CD4-positive, alpha-beta T cell treated with Interleukin-2 at 100 ng/mL for 4 hours (primary cell): ENCODE measurements around the gene LRTM2.
A peak's percentile ranks its signal among the peaks of the same experiment; 100 is the strongest.
"Not testable (repeated sequence)": the region's sequence is repeated elsewhere in the genome, so short reads cannot be mapped to it uniquely, and the experiment has no call there.

Source experiments
- DNase-seq: peaks from one replicate; pipeline ENCODE4 v3.0.0-alpha.2; 2020; ENCODE audit warnings: low spot score

Gene LRTM2

DNA sequence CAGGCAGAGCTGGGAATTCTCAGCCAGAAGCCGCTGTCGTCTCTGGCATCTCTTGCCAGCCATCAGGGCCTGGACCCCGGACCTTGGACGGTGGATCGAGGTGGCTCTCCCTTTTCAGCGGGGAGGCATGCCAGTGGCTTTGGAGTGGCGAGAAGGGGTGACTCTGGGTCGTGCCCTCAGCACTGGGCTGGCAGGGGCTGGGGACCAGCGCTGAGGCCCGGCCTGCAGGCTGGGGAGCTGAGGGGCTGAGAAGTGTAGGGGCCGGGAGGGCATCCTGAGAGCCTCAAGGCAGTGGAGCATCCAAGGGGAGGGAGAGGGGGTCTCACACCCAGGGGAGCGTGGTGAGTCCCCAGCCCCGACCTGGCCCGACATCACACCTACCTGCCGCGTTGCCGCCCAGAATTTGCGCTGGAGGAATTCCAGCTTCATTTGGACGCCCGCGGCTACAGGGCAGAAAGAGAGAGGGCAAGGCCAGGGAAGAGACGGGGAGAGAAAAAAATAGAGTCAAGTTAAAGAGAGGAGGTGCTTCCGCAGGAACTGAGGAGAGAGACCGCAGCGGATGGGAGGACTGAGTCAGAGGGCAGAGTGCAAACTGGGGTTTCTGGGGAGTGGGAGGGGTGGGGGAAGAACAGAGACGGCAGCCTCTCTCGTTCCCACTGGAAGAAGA, 9.0 kb upstream of the LRTM2 start:
- peak; percentile 40 for DNase-seq

DNA sequence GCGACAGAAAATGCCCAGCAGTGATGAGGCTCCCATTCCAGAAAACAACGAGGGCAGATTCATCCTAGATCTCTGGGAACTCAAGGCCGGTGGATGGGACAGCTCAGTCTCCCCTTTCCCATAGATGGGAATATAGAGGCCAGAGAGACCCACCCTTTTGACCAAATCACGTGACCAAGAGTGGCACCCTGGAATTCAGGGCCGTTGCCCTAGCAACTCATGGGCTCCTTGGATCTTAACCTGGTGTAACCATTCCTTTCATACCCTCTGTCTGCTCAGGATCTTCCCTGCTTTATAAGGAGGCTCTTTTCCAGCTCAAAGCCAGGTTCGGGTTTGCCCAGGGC, 8.4 kb upstream of the LRTM2 start:
- no peak for DNase-seq

GRCh38 chr12:1812650-1813302, 7.6 kb upstream of the LRTM2 start:
- DNase-seq = no peak

DNA sequence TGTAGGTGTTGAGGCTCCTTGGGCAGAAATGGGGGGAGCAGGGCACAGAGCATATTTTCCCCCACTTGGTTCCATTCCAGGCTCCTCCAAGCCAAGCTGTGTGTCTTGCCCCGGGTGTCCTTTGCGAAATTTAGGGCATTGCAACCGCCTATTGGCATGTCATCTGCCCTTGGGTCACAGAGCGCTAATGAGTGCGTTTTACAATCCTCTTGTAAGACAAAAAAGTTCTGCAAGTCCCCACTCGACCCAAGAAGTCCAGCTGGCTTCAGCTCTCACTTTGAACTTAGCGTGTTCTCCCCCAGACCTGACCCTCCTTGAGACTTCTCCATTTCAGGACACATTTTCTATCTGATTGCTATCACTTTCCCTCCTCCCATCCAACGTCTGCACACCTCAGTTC, 6.1 kb upstream of the LRTM2 start:
- no peak for DNase-seq

GRCh38 chr12:1815108-1815507, 5.3 kb upstream of the LRTM2 start:
- DNase-seq = no peak

DNA sequence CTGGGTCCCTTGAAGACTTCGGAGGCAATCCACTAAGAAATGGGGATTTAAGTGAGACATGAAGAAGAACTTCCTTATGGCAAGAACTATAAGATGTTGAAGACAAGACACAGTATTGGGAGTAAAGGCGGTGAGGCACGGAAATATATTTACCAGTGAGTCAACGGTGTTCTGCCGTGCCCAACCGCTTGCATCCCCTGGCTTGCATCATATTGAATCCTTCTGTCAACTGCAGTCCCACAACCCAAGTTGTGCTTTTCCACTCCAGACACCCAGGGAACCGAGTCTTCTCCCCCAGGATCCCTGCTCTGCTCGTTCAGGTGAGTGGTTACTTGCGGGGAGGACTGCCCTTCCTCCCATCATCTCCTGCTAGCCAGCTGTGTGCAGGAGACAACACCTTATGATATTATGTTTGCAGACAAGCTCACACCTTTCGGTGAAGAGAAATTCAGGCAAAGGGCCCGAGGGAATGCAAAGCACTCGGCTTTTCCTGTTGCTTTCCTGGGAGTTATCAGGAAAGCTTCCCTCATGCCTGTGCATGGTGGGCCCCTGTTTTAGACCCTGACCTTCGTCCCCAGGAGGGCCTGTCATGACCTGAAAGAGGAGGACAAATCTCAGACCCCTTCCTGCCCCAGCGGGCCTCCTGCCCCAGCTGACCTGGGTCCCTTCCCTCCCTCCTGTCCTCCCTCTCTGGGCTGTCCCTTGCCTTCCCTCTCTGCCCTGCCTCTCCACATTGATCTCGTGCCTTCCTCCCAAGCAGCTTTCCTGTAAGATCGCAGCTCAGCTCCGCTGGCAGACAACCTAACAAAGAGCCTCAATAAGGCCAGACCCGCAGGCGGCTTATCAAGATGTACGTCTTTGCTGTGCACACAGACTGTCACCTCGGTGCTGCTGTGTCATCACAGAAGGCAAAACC, 4.3 kb upstream of the LRTM2 start:
- no peak for DNase-seq

- no peak for DNase-seq
Measured at GRCh38 chr12:1816730-1817348, 3.5 kb upstream of the LRTM2 start.

DNA sequence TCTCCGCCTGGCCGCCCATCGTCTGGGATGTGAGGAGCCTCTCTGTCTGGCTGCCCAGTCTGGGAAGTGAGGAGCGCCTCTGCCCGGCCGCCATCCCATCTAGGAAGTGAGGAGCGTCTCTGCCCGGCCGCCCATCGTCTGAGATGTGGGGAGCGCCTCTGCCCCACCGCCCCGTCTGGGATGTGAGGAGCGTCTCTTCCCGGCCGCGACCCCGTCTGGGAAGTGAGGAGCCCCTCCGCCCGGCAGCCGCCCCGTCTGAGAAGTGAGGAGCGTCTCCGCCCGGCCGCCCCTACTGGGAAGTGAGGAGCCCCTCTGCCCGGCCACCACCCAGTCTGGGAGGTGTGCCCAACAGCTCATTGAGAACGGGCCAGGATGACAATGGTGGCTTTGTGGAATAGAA, 2.4 kb upstream of the LRTM2 start:
- DNase-seq = not testable (repeated sequence)

- no peak for DNase-seq
Measured at GRCh38 chr12:1819050-1819449, 1.3 kb upstream of the LRTM2 start.

- no peak for DNase-seq
Measured at GRCh38 chr12:1819571-1819970, 794 bp upstream of the LRTM2 start.

- no peak for DNase-seq
Measured at GRCh38 chr12:1820896-1821291, 529 bp downstream of the LRTM2 start.

- no peak for DNase-seq
Measured at GRCh38 chr12:1821805-1822204, 1.4 kb downstream of the LRTM2 start.

- no peak for DNase-seq
Measured at GRCh38 chr12:1822699-1823098, 2.3 kb downstream of the LRTM2 start.

- DNase-seq = no peak
Measured at GRCh38 chr12:1823237-1823636, 2.9 kb downstream of the LRTM2 start.

- DNase-seq = no peak
Measured at GRCh38 chr12:1825382-1826102, 5.2 kb downstream of the LRTM2 start.

GRCh38 chr12:1826401-1826800, 6.0 kb downstream of the LRTM2 start:
- DNase-seq = no peak

DNA sequence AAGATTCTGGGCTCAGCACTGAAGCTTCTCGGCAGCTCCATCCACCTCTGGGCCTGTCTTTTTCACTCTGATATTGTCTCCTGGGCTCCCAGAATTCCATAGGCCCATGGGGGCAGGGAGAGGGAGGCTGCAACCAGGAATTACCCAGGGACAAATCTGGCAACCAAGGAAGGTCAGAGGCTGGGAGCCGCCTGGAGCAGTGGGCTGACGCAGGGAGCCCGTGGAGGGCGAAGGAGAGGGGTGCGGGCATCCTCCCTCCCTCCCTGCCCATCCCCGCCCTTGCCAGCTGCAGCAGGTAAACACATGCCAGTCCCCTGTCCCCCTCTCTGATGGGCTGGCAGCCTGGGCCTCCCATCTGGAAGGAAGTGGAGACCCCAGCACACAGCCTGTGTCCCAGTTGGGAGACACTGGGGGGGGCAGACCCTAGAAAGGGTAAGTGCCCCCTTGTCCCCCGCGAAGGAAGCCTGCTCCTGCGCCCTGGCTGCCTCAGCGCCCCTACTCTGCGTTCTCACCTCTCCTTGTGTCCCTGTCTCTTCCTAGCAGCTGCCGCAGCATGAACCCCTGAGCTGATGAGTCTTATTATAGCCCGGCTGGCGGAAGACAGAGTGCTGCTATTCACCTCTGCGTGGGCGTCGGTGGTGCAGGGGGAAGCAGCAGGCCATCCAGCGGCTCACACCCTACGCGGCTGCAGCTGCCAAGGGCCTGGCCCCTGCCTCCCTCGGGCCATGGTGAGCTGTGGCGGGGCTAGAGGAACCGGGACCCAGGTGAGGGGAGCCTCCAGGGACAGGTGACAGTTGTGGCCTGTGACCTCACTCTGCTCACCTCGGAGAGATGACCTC, 6.7 kb downstream of the LRTM2 start:
- DNase-seq = no peak

DNA sequence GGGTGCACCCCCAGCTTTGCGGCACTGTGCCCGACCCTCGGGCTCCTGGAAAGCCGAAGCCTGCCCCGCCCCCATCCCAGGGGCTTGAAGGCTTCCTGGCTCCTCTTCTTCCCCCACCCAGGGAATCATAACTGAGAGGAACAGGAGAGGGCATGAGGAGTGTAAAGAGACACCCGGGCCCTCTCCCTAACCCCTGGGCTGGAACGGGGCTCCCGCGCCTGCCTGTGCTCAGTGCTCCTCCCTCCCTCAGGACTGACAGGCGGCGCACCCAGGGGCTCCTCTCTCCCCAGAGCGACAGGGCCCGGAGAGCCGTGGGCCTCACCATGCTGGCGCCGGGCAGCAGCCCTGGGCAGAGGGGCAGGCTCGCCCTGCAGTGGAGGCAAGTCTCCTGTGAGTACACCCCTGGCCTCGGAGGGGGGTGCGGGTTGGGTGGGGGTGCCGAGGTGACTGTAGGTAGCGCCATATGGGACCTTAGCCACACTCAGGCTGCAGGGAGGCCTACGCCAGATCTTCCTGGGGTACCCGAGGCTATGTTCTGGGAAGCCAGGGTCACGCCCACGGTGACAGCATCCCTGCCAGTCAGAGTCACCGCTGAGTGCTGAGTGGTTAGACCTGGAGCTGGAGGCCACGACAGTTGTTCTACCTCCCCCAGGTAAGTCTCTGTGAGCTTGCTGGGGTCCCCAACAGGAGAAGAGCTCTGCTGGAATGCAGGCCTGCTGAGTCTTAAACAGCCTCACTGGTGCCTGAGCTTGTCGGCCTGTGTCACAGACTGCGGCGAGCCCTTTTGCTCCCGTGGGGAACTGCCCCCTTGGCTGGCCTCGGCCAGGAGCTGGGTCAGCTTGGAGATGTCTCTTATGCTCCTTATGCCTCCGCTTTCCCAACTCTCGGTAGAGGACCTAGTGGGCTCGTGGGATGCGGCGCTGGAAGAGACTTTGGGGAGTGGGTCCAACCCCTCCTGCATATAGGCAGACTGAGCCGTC, 7.8 kb downstream of the LRTM2 start:
- DNase-seq = no peak

GRCh38 chr12:1828856-1829255, 8.5 kb downstream of the LRTM2 start:
- no peak for DNase-seq
